PC-9 (cell line): ENCODE measurements around the gene ZNF630.
"Not testable (repeated sequence)": the region's sequence is repeated elsewhere in the genome, so short reads cannot be mapped to it uniquely, and the experiment has no call there.

Experiments
- EZH2 ChIP-seq: fragments of 200-600 bp; sonication (generic); IDR thresholded peaks from 2 replicates; pipeline ENCODE4 v1.8.0; 2017; ENCODE audit warnings: antibody characterized with exemption, low read depth
- TF ChIP-seq, protein P1 (sequence below): fragments of 200-600 bp; sonication (generic); conservative IDR thresholded peaks from 2 replicates; pipeline ENCODE4 v1.6.1; 2017; ENCODE audit warnings: mixed run types, antibody characterized with exemption, mild to moderate bottlenecking, moderate library complexity

DNA sequence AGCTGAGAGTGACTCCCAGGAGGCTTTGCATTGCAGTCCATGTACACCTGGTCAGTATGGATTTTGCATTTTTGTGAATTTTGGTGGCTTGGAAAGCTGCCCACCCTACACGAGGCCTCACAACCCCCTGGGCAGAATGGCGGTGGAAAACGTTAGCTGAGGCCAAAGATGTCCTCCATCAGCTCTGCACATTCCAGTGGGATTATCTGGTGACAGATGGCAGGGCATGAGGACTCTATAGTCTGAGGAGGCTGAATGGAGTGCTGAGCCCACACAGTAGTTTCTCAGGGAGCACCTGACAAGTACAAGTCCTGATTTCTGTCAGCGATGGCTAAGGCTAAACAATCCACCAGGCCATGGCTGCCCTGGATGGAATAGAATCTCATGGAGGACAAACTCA lies 43.9 kb downstream of the ZNF630 start:
- TF ChIP-seq, protein P1, sequence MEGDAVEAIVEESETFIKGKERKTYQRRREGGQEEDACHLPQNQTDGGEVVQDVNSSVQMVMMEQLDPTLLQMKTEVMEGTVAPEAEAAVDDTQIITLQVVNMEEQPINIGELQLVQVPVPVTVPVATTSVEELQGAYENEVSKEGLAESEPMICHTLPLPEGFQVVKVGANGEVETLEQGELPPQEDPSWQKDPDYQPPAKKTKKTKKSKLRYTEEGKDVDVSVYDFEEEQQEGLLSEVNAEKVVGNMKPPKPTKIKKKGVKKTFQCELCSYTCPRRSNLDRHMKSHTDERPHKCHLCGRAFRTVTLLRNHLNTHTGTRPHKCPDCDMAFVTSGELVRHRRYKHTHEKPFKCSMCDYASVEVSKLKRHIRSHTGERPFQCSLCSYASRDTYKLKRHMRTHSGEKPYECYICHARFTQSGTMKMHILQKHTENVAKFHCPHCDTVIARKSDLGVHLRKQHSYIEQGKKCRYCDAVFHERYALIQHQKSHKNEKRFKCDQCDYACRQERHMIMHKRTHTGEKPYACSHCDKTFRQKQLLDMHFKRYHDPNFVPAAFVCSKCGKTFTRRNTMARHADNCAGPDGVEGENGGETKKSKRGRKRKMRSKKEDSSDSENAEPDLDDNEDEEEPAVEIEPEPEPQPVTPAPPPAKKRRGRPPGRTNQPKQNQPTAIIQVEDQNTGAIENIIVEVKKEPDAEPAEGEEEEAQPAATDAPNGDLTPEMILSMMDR: not testable (repeated sequence)
- TF ChIP-seq EZH2: not testable (repeated sequence)
